Caco-2 (cell line): ENCODE results near the gene BPIFB6. TPM values are rescaled to one million over a fixed set of nuclear protein-coding genes. Genes with fewer than 3 reads are reported as not detected.

Experiments used
- BruUV-seq: library from RNA; stranded (reverse); fragments of 400-500 nt; replicated peaks from 2 replicates; lab custom pipeline; 2021; lab: Mats Ljungman, UMichigan
- CTCF ChIA-PET: fragments of 300-600 bp; sonication (Branson Sonifier 250); formaldehyde crosslinking; loops from one replicate; lab custom pipeline; 2022; ENCODE audit warnings: antibody characterized with exemption; lab: Charles Lee
- POLR2A ChIA-PET: fragments of 300-600 bp; sonication (Branson Sonifier 250); formaldehyde crosslinking; loops from one replicate; lab custom pipeline; 2022; ENCODE audit warnings: antibody characterized with exemption; lab: Charles Lee
- DNase-seq, 2 experiments: peaks; one replicate each; pipeline versions ENCODE4 v3.0.0 to v3.0.0-alpha.2; 2020 to 2022
- H3K27me3 ChIP-seq: replicated peaks from 2 replicates; pipeline ENCODE4 v1.6.0; 2011; ENCODE audit warnings: low read length; ENCODE audit not compliant: control insufficient read depth, insufficient read depth
- H3K36me3 ChIP-seq: 2 replicates; pipeline ENCODE4 v1.5.1; 2011; ENCODE audit warnings: low read length; ENCODE audit not compliant: control insufficient read depth, insufficient read depth
- H3K4me1 ChIP-seq: fragments of 250-450 bp; sonication (Bioruptor Pico); 2 replicates; pipeline ENCODE4 v1.5.1; 2020; ENCODE audit warnings: mild to moderate bottlenecking
- H3K4me3 ChIP-seq: 2 replicates; pipeline ENCODE4 v1.5.1; 2011; ENCODE audit warnings: low read depth, mild to moderate bottlenecking, control low read depth, low read length
- H3K9me3 ChIP-seq: fragments of 250-450 bp; sonication (Bioruptor Pico); 2 replicates; pipeline ENCODE4 v1.5.1; 2020; ENCODE audit warnings: mild to moderate bottlenecking, moderate library complexity
- H3K27ac Mint-ChIP-seq: one replicate; pipeline ENCODE4 v1.8.0; 2022; ENCODE audit warnings: mixed read lengths; ENCODE audit not compliant: unreplicated experiment
- H3K27me3 Mint-ChIP-seq: one replicate; pipeline ENCODE4 v1.8.0; 2022; ENCODE audit warnings: mixed read lengths; ENCODE audit not compliant: insufficient read depth, unreplicated experiment
- H3K36me3 Mint-ChIP-seq: one replicate; pipeline ENCODE4 v1.8.0; 2022; ENCODE audit warnings: mild to moderate bottlenecking, mixed read lengths; ENCODE audit not compliant: insufficient read depth, unreplicated experiment
- H3K4me1 Mint-ChIP-seq: one replicate; pipeline ENCODE4 v1.8.0; 2022; ENCODE audit warnings: low read depth, mixed read lengths; ENCODE audit not compliant: unreplicated experiment
- H3K4me3 Mint-ChIP-seq: one replicate; pipeline ENCODE4 v1.8.0; 2022; ENCODE audit warnings: mild to moderate bottlenecking, moderate library complexity, mixed read lengths; ENCODE audit not compliant: unreplicated experiment
- H3K9me3 Mint-ChIP-seq: one replicate; pipeline ENCODE4 v1.8.0; 2022; ENCODE audit warnings: mixed read lengths; ENCODE audit not compliant: unreplicated experiment
- intact Hi-C: fragments of 100-400 bp; cut with micrococcal nuclease; formaldehyde crosslinking; loops from one replicate; pipeline ENCODE4 v1.10.0; 2022; ENCODE audit not compliant: unreplicated experiment
- total RNA-seq: library from RNA; stranded (reverse); gene quantifications from 2 replicates; pipeline ENCODE4 v1.2.3, GENCODE V29; 2022
- TF ChIP-seq, protein P1 (sequence below), 2 experiments: fragments of 200-600 bp in 1 of 2; IDR thresholded peaks; 1 replicate in 1 of 2; 2 replicates in 1 of 2; pipeline versions ENCODE4 v1.5.1 to v1.8.0; 2011 to 2022; ENCODE audit warnings: antibody characterized with exemption in 1 of 2, control low read depth in 1 of 2, inconsistent platforms in 1 of 2, low read depth in 1 of 2, low read length in 1 of 2, mild to moderate bottlenecking in 1 of 2, moderate library complexity in 1 of 2; ENCODE audit not compliant: insufficient read depth in 1 of 2, severe bottlenecking in 1 of 2, unreplicated experiment in 1 of 2

BPIFB6 gene
- total RNA-seq, 1 experiment from 2014 or later: not detected

DNA sequence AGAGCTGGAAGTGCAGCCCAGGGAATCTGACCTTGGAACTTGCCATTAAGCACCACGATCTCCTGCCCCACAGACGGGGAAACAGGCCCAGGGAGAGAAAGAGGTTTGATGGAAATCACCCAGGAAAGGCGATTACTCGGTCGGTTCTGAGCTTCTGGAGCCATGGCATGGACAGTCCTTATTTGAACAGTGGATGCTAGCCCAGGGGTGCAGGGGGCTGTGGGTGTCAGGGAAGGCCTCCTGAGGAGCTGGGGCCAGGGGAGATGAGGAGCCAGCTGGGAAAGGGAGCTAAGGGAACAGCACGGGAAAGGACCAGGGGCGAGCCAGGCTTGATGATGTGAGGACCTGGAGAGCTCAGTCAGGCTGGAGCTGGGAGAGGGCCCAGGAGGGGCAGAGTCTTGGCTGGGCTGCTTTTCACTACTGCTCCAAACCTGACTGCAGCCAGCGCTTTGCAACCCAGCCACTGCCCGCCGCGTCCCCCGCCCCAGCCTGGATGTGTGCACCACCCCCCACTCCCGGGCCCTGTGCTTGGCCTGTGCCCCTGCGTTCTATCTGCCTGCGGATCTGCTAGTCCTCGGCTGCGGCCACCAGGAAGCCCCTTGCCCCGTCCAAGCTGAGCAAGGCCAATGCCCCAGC, 45.0 kb upstream of the BPIFB6 start:
- intact Hi-C loops: no loop called here
- no TSS peak for BruUV-seq
- Histone ChIP-seq H3K27me3 (no peaks in the 10 kb centered on the region), H3K36me3 (no peaks in the 10 kb centered on the region), H3K9me3 (no peaks in the 10 kb centered on the region), H3K4me1 (no peaks in the 10 kb centered on the region), H3K4me3 (no peak overlapping the region)
- Mint-ChIP-seq H3K4me3 (no peak overlapping the region), H3K9me3 (no peaks in the 10 kb centered on the region), H3K27me3 (peaks cover 4% of the 10 kb centered on the region), H3K27ac (no peak overlapping the region), H3K4me1 (no peaks in the 10 kb centered on the region), H3K36me3 (no peaks in the 10 kb centered on the region)
- ChIA-PET POLR2A (no interaction called here), CTCF (interaction anchor here (1.3 kb wide), 1 partner anchor 10 kb away, joined by 3 read pairs; no protein-coding TSS in a partner anchor)
- TF ChIP-seq, protein P1, sequence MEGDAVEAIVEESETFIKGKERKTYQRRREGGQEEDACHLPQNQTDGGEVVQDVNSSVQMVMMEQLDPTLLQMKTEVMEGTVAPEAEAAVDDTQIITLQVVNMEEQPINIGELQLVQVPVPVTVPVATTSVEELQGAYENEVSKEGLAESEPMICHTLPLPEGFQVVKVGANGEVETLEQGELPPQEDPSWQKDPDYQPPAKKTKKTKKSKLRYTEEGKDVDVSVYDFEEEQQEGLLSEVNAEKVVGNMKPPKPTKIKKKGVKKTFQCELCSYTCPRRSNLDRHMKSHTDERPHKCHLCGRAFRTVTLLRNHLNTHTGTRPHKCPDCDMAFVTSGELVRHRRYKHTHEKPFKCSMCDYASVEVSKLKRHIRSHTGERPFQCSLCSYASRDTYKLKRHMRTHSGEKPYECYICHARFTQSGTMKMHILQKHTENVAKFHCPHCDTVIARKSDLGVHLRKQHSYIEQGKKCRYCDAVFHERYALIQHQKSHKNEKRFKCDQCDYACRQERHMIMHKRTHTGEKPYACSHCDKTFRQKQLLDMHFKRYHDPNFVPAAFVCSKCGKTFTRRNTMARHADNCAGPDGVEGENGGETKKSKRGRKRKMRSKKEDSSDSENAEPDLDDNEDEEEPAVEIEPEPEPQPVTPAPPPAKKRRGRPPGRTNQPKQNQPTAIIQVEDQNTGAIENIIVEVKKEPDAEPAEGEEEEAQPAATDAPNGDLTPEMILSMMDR (IDR thresholded peaks at IDR 0.05; ENCODE audit: insufficient read depth in 1 of 2, low read depth in 1 of 2, low read length in 1 of 2, severe bottlenecking in 1 of 2, unreplicated experiment in 1 of 2): no peak
- no peak for DNase-seq

DNA sequence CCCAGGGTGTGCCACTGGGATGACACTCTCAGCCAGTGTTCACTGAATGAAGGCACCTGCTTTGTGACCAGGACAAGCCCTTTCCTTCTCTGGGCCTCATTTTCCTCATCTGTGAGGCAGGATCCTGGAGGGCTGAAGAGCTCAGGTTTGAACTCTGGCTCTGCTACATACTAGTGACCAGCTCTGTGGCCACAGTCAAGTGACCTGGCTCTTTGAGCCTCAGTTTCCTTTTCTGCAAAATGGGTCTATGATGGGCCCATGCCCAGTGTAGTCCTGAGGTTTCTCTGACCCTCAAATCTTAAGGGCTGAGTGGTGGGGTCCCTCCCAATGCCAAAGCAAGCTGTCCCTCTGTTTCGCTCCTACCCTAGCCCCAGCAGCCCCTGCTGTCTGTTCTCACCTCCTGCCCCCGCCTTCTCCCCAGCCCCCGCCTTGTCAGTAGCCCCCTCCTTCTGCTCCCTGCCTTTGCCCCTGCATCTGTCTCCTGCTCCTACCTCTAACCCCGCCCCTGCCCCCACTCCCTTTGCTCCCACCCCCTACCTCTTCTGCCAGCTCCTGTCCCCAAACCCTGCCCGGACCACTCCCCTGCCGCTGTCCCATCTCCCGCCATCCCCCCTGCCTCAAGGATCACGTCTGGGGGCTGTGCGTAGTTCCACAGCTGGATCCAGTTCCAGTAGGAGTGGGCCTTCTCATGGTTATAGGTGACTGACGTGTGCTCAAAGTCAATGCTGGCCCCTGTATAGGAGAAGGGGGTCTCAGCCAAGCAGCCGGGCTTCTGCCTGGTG, 44.2 kb upstream of the BPIFB6 start:
- no TSS peak for BruUV-seq
- no peaks in the 10 kb centered on the region for H3K4me1 ChIP-seq
- H3K4me3 Mint-ChIP-seq: no peak overlapping the region
- H3K4me3 ChIP-seq: no peak overlapping the region
- no peaks in the 10 kb centered on the region for H3K27me3 ChIP-seq
- H3K27ac Mint-ChIP-seq: no peak overlapping the region
- no peak for DNase-seq
- H3K9me3 Mint-ChIP-seq: no peaks in the 10 kb centered on the region
- intact Hi-C loops: no loop called here
- TF ChIP-seq, protein P1 (IDR thresholded peaks at IDR 0.05; ENCODE audit: insufficient read depth in 1 of 2, low read depth in 1 of 2, low read length in 1 of 2, severe bottlenecking in 1 of 2, unreplicated experiment in 1 of 2): no peak
- H3K36me3 ChIP-seq: no peaks in the 10 kb centered on the region
- H3K36me3 Mint-ChIP-seq: no peaks in the 10 kb centered on the region
- H3K27me3 Mint-ChIP-seq: peaks cover 4% of the 10 kb centered on the region
- H3K9me3 ChIP-seq: no peaks in the 10 kb centered on the region
- no peaks in the 10 kb centered on the region for H3K4me1 Mint-ChIP-seq
- CTCF ChIA-PET: interaction anchor here (1.3 kb wide), 1 partner anchor 11 kb away, joined by 3 read pairs; no protein-coding TSS in a partner anchor
- POLR2A ChIA-PET: no interaction called here

DNA sequence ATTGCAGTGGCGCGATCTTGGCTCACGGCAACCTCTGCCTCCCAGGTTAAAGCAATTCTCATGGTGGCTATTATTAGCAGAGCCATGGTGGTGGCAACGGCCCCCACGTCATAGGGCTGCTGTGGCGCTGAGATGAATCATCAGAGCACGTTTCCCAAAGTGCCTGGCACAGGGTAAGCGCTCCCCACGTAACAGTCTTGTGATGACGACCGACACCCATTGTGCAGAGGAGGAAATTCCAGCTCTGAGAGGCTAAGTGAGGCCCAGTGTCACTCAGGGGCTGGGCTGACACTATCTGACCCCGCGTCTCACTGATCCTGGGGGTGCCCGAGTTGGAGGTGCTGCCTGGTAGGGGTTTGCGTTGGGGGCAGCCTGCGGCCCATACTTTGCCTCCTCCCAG, 43.4 kb upstream of the BPIFB6 start:
- H3K4me1 Mint-ChIP-seq: no peaks in the 10 kb centered on the region
- no peak overlapping the region for H3K27ac Mint-ChIP-seq
- BruUV-seq: no TSS peak
- Histone ChIP-seq H3K4me1 (no peaks in the 10 kb centered on the region), H3K27me3 (no peaks in the 10 kb centered on the region), H3K4me3 (no peak overlapping the region), H3K9me3 (no peaks in the 10 kb centered on the region), H3K36me3 (no peaks in the 10 kb centered on the region)
- H3K27me3 Mint-ChIP-seq: peaks cover under 1% of the 10 kb centered on the region
- H3K36me3 Mint-ChIP-seq: no peaks in the 10 kb centered on the region
- intact Hi-C loops: no loop called here
- ChIA-PET CTCF (no interaction called here), POLR2A (no interaction called here)
- H3K9me3 Mint-ChIP-seq: no peaks in the 10 kb centered on the region
- TF ChIP-seq, protein P1 (IDR thresholded peaks at IDR 0.05; ENCODE audit: insufficient read depth in 1 of 2, low read depth in 1 of 2, low read length in 1 of 2, severe bottlenecking in 1 of 2, unreplicated experiment in 1 of 2): no peak
- no peak overlapping the region for H3K4me3 Mint-ChIP-seq
- no peak for DNase-seq
